Endometrial microvascular endothelial cells (primary cell): Measurements from ENCODE around the gene C9orf57. TPM values are rescaled to one million over a fixed set of nuclear protein-coding genes. Genes with fewer than 3 reads are reported as not detected.
"Not testable (repeated sequence)": the region's sequence is repeated elsewhere in the genome, so short reads cannot be mapped to it uniquely, and the experiment has no call there.

ENCODE experiments used
- in situ Hi-C: cut with HindIII; loops from 2 replicates; pipeline ENCODE4 v1.10.0; 2017; ENCODE audit warnings: low sequenced_read_pairs, low pct_unique_long_range_greater_than_20kb; ENCODE audit errors: inconsistent ontology term
- total RNA-seq: library from RNA; depleted of rRNA; stranded (reverse); fragments of >200 nt; gene quantifications from one replicate; pipeline ENCODE4 v1.2.3, GENCODE V29; 2015; ENCODE audit errors: inconsistent ontology term

The C9orf57 gene
- total RNA-seq, 1 donor from 2014 or later: not detected

DNA sequence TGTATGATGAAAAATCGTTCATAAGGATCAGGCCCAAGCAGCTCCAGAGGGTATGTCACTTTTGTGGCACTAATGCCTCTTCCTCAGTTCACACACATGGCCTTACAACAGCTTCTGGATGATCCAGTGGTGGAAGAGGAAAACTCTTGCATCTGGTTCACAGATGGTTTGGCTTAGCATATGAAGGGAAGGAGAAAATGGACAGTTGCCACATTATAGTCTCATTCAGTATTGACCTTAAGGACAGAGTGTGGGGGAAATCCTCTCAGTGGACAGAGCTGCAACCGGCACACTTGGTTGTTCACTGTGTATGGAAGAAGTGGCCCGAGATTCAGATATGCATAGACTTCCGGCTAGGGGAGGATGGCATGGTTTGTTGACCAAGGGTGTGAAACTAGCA is 22.8 kb downstream of the C9orf57 start:
- in situ Hi-C loops: loop anchor here (25.0 kb wide), 1 partner anchor 225 kb away; no protein-coding TSS in a partner anchor

DNA sequence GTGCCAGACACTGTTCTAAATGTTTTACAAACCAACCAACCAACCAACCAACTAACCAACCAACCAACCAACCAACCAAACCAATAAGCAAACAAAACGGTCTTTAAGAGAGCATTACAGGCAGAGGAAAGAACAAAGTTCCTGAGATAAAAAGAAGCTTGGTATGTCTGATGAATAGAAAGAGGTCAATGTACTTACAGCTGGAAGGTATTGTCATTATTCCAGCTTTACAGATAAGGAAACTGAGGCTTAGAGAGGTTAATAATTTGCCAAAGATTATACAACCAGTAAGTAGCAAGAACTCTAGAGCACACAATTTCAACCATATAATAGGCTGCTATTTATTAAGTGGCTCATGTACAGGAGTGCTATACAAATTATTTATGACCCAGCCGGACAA is 29.6 kb downstream of the C9orf57 start:
- in situ Hi-C loops: loop anchor here (25.0 kb wide), 1 partner anchor 232 kb away; no protein-coding TSS in a partner anchor

DNA sequence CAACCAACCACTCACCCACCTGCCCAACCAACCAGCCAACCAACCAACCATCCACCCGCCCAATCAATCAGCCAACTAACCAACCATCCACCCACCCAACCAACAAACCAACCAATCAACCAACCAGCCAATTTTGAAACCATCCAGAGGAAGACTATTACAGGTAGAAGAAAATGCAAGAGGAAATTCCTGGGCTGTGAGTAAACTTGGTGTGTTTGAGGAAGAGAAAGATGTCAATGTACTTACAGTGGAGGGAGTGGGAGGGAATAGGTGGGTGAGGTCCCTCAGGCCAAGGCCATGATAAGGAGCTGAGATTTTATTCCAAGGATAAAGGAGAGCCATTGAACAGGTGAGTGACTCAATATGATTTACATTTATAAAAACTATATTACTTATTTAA is 30.4 kb downstream of the C9orf57 start:
- in situ Hi-C loops: loop anchor here (25.0 kb wide), 1 partner anchor 232 kb away; no protein-coding TSS in a partner anchor

DNA sequence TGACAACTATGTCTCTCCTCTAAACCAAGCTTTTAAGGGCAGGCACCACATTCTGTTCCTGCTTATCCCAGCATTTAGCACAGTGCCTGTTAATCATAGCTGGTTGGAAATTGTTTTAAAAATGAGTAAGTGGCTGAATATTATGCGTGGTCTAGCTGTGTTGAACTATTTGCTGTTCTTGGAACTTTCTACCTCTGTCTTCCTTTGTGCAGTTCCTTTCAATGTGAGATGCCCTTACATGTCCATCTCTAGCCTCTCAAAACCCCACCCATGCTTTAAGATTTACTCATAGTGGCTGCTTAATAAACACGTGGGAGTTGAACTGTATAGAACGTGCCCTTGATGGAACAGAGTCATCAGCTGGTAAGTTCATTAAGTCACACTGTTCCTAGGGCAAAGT is 34.5 kb downstream of the C9orf57 start:
- in situ Hi-C loops: loop anchor here (25.0 kb wide), 1 partner anchor 236 kb away; no protein-coding TSS in a partner anchor

DNA sequence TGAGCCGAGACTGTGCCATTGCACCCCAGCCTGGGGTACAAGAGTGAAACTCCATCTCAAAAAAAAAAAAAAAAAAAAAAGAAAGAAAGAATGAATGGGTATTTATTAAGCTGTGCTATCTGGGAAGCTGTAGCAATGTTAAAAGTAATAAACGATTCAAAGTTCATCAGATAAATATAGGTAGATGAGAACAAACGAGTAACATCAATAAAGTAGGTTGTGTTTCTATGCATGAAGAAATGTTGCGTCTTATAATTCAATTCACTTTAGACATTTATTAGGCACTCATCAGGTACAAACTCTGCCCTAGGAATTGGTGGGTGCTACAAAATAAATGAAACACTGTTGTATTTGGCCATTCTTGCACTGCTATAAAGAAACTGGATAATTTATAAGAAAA is 36.8 kb downstream of the C9orf57 start:
- in situ Hi-C loops: no loop called here

DNA sequence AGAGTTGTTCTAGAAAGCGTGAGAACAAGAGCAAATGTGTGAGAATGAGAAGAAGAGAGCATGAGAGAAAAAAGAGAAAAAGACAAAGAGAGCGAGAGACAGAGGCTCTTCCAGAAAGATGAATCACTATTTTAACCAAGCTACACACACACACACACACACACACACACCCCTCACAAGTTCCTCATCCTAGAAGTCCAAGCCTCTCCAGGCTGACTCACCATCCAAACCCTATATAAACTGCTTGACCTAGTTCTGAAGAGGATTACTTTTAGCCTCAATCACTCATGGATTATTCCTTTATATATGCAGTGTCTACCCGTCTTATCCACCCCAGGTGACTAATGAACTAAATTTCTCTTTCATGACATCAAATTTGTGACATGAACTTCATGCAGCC is 37.6 kb downstream of the C9orf57 start:
- in situ Hi-C loops: no loop called here

DNA sequence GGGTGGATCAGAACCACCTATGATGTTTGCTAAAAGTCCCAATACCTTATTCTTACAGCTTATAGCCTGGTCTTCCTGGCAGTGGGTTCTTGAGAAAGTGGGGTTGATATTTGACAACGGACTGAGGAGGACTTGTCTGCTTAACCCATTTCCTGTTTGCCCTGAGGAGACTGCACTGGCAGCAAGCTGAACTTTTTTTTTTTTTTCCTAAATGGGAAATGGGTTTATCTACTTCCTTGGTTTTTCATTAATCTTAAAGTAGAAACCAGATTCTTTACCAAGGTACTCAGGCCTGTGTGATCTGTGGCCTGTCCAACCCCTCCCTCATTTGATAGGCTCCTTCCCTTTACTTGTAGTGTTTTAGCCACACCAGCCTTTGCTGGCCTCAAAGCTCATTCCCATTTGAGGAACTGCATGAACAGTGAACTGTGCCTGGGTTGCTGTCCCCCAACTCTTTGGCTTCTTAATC is 47.1 kb downstream of the C9orf57 start:
- in situ Hi-C loops: no loop called here

DNA sequence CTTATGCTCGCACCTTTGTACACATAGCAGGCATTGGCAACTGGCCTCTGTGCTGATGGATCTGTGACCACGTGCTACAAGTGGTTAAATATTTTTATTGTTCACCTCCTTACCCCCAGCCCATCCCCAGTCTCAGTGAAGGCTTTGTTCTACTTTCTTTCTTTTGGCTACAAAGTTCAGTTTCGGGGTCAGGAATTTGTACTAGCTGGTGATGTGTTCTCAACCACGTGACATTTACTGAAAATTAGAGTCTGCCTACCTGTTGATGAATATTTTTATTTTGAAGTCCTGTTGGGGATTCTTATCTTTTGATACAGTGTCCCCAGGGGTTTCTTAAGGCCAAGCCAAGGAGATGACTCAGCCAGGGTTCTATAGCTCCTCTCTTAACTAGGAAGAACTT is 47.8 kb downstream of the C9orf57 start:
- in situ Hi-C loops: no loop called here

DNA sequence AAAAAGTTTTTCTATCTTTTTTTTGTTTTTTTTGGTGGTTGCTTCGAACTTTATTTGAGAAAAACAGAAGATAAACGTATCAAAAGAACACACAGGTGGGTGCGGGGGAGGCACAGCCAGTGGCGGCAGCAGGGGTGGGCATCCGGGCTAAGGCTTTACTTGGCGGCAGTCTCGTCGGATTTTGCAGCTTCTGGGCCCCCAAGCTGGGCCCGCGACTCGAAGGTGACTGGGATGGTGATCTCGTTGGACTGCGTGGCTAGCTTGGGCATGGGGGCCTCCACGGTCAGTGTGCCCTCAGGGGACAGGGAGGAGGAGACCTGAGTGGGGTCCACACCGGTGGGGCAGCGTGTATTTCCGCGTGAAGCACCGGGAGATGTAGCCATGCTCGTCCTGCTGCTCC is 52.7 kb downstream of the C9orf57 start:
- in situ Hi-C loops: not testable (repeated sequence)

DNA sequence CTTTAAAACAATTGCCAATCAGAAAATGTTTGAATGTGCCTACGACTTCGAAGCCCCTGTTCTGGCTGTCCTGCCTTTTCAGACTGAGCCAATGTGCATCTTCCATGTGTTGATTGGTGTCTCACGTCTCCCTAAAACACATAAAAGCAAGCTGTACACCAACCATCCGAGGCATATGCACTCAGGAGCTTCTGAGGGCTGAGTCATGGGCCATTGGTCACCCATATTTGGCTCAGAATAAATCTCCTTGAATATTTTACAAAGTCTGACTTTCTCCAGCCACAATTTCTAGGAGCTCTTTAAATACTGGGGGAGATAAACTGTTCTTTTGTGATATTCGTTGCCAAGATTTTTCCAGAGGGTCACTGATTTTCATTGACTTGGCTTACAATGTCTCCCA is 53.9 kb downstream of the C9orf57 start:
- in situ Hi-C loops: no loop called here

DNA sequence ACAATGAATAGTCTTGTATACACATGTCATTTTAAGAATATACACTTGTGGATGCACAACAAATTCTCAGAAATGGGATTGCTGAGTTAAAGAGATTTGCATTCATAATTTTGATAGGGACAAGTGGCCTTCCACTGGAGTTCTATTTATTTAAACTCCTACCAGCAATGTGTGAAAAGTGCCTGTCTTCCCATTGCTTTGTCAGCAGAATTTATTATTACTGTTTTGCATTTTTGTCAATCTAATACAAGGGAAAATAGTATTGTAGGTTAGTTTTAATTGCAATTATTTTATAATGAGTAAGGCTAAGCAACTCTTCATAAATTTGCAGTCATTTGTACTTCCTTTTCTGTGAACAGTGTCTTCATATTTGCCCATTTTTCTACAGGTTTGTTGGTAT is 55.0 kb downstream of the C9orf57 start:
- in situ Hi-C loops: no loop called here

Other genes with a start within 250 kb of the C9orf57 start
- gene ABHD17B, start 149.4 kb downstream of the C9orf57 start, total RNA-seq: 12.9 TPM
- 14.4 TPM for gene C9orf85, start 149.0 kb downstream of the C9orf57 start, total RNA-seq
- 0.65 TPM for gene GDA, start 88.8 kb upstream of the C9orf57 start, total RNA-seq